HepG2 (cell line): Measurements from ENCODE around the gene CDK8. TPM values are rescaled to one million over a fixed set of nuclear protein-coding genes. Genes with fewer than 3 reads are reported as not detected.

Experiments
- ATAC-seq: fragments of 200-7000 bp; cut with Tn5 transposase; 3 replicates; pipeline ENCODE4 v1.9.1; 2020; ENCODE audit warnings: mild to moderate bottlenecking, moderate library complexity
- BruUV-seq: library from RNA; stranded (reverse); fragments of 400-500 nt; replicated peaks from 2 replicates; lab custom pipeline; 2021; lab: Mats Ljungman, UMichigan
- CTCF ChIA-PET: fragments of 300-600 bp; formaldehyde crosslinking; extraction: SDS; loops from one replicate; lab custom pipeline; 2021; ENCODE audit warnings: low total read pairs, inconsistent platforms, low intra/inter-chr PET ratio; lab: Yijun Ruan, JAX
- POLR2A ChIA-PET: fragments of 350-600 bp; sonication (Branson Sonifier 250); formaldehyde crosslinking; loops from one replicate; lab custom pipeline; 2020; ENCODE audit warnings: antibody characterized with exemption, inconsistent platforms; lab: Yijun Ruan, JAX
- DNase-seq: peaks from one replicate; pipeline ENCODE4 v3.0.0-alpha.2; 2015; ENCODE audit warnings: low spot score
- FAIRE-seq: peaks from 3 replicates; lab custom pipeline; 2011; peaks lifted over from hg19 to GRCh38; lab: Jason Lieb, UNC
- H2AFZ ChIP-seq: one replicate; pipeline ENCODE4 v1.6.1; 2011; ENCODE audit warnings: low read length, inconsistent platforms
- H3K27ac ChIP-seq: fragments of 300-600 bp; 3 replicates; pipeline ENCODE4 v1.8.0; 2011; ENCODE audit warnings: mixed run types, mild to moderate bottlenecking, mixed read lengths, low read length, inconsistent platforms; ENCODE audit not compliant: insufficient read depth; ENCODE audit errors: extremely low read length
- H3K27me3 ChIP-seq, 2 experiments: fragments of 200-600 bp in 1 of 2; 2 replicates in 1 of 2; 3 replicates in 1 of 2; pipeline versions ENCODE4 v1.6.0 to v1.8.0; 2011; ENCODE audit warnings: low read length in 2 of 2, mild to moderate bottlenecking in 2 of 2, moderate library complexity in 2 of 2, inconsistent platforms in 1 of 2; ENCODE audit not compliant: insufficient read depth in 2 of 2, control insufficient read depth in 1 of 2
- H3K36me3 ChIP-seq, 2 experiments: fragments of 200-600 bp in 1 of 2; replicated peaks in 1 of 2; 2 replicates in 1 of 2; 3 replicates in 1 of 2; pipeline versions ENCODE4 v1.5.1 to v1.8.0; 2011; ENCODE audit warnings: low read length in 2 of 2, inconsistent platforms in 1 of 2; ENCODE audit not compliant: insufficient read depth in 2 of 2, control insufficient read depth in 1 of 2
- H3K4me1 ChIP-seq: 2 replicates; pipeline ENCODE4 v1.5.1; 2012; ENCODE audit warnings: low read length, inconsistent platforms; ENCODE audit not compliant: insufficient read depth
- H3K4me2 ChIP-seq: 2 replicates; pipeline ENCODE4 v1.6.0; 2011; ENCODE audit warnings: low read depth, low read length, inconsistent platforms
- H3K4me3 ChIP-seq, 3 experiments: fragments of 200-600 bp in 1 of 3; sonication (generic), shearing (Covaris generic) in 1 of 3; replicated peaks in 1 of 3; 2 replicates each; pipeline ENCODE4 v1.5.1; 2011 to 2016; ENCODE audit warnings: low read length in 3 of 3, inconsistent platforms in 2 of 3, low read depth in 2 of 3, mild to moderate bottlenecking in 2 of 3, control low read depth in 1 of 3, mixed read lengths in 1 of 3; ENCODE audit not compliant: insufficient read depth in 1 of 3
- H3K79me2 ChIP-seq: one replicate; pipeline ENCODE4 v1.6.1; 2011; ENCODE audit warnings: low read length, inconsistent platforms; ENCODE audit not compliant: insufficient read depth
- H3K9ac ChIP-seq: 2 replicates; pipeline ENCODE4 v1.6.0; 2011; ENCODE audit warnings: mild to moderate bottlenecking, low read depth, low read length, inconsistent platforms; ENCODE audit not compliant: insufficient read depth
- H3K9me3 ChIP-seq: 2 replicates; pipeline ENCODE4 v1.5.1; 2012; ENCODE audit warnings: mild to moderate bottlenecking, low read length
- H4K20me1 ChIP-seq: 2 replicates; pipeline ENCODE4 v1.6.0; 2011; ENCODE audit warnings: inconsistent platforms, mild to moderate bottlenecking, low read length, moderate library complexity; ENCODE audit not compliant: insufficient read depth
- AKAP8 ChIP-seq: sonication (generic); formaldehyde crosslinking; IDR thresholded peaks from 2 replicates; pipeline ENCODE4 v1.5.1; 2020; ENCODE audit warnings: mild to moderate bottlenecking, missing genetic modification reagents
- CENPT ChIP-seq: sonication (generic); formaldehyde crosslinking; IDR thresholded peaks from 2 replicates; pipeline ENCODE4 v1.8.0; 2022; ENCODE audit warnings: low read depth, mild to moderate bottlenecking, moderate library complexity, missing genetic modification reagents
- CHD4 ChIP-seq: fragments of 200-600 bp; sonication (generic); IDR thresholded peaks from 2 replicates; pipeline ENCODE4 v1.7.0; 2017; ENCODE audit warnings: mild to moderate bottlenecking, low read length, borderline replicate concordance
- FOSL2 ChIP-seq: sonication (generic); formaldehyde crosslinking; IDR thresholded peaks from 2 replicates; pipeline ENCODE4 v1.4.0; 2020; ENCODE audit warnings: missing genetic modification reagents
- HNRNPH1 ChIP-seq: fragments of 200-400 bp; formaldehyde crosslinking; optimal IDR thresholded peaks from 2 replicates; pipeline ENCODE3; 2017; ENCODE audit warnings: mild to moderate bottlenecking, low read depth, low read length
- HOXA5 ChIP-seq: sonication (generic); formaldehyde crosslinking; IDR thresholded peaks from 2 replicates; pipeline ENCODE4 v1.4.0; 2020; ENCODE audit warnings: missing genetic modification reagents
- KDM1A ChIP-seq: IDR thresholded peaks from 2 replicates; pipeline ENCODE4 v1.6.1; 2016; ENCODE audit warnings: missing compliant biosample characterization
- KLF16 ChIP-seq, 2 experiments: sonication (generic) in 1 of 2; formaldehyde crosslinking in 1 of 2; IDR thresholded peaks; 2 replicates each; pipeline versions ENCODE4 v1.6.1 to v1.8.0; 2016 to 2023; ENCODE audit warnings: missing genetic modification reagents in 2 of 2, missing compliant biosample characterization in 1 of 2
- PAF1 ChIP-seq: IDR thresholded peaks from 2 replicates; pipeline ENCODE4 v1.6.1; 2016; ENCODE audit warnings: missing genetic modification reagents, missing compliant biosample characterization
- RBM39 ChIP-seq: fragments of 200-400 bp; formaldehyde crosslinking; IDR thresholded peaks from one replicate; pipeline ENCODE4 v1.6.1; 2018; ENCODE audit warnings: antibody characterized with exemption, mild to moderate bottlenecking, low read depth, low read length; ENCODE audit not compliant: poor library complexity, severe bottlenecking
- RXRB ChIP-seq: IDR thresholded peaks from 2 replicates; pipeline ENCODE4 v1.6.1; 2016; ENCODE audit warnings: borderline replicate concordance, missing genetic modification reagents, missing compliant biosample characterization
- SMARCE1 ChIP-seq: fragments of 450-650 bp; IDR thresholded peaks from 2 replicates; pipeline ENCODE4 v1.6.1; 2017; ENCODE audit warnings: borderline replicate concordance
- TBL1XR1 ChIP-seq: fragments of 150-350 bp; IDR thresholded peaks from 2 replicates; pipeline ENCODE4 v1.6.1; 2014; ENCODE audit warnings: borderline replicate concordance, low read length; ENCODE audit not compliant: partially characterized antibody
- ZBTB7A ChIP-seq: sonication (generic); formaldehyde crosslinking; IDR thresholded peaks from 2 replicates; pipeline ENCODE4 v1.8.0; 2022; ENCODE audit warnings: mild to moderate bottlenecking, missing genetic modification reagents
- ZNF256 ChIP-seq: sonication (generic); formaldehyde crosslinking; conservative IDR thresholded peaks from 2 replicates; pipeline ENCODE4 v1.4.0; 2020; ENCODE audit warnings: missing genetic modification reagents
- ZNF562 ChIP-seq: sonication (generic); formaldehyde crosslinking; IDR thresholded peaks from 2 replicates; pipeline ENCODE4 v1.8.0; 2022; ENCODE audit warnings: missing genetic modification reagents, borderline replicate concordance
- ZNF674 ChIP-seq: sonication (generic); formaldehyde crosslinking; IDR thresholded peaks from 2 replicates; pipeline ENCODE4 v1.5.0; 2020; ENCODE audit warnings: low read depth, mild to moderate bottlenecking, missing genetic modification reagents
- ZNF773 ChIP-seq: sonication (generic); formaldehyde crosslinking; IDR thresholded peaks from 2 replicates; pipeline ENCODE4 v1.4.0; 2020; ENCODE audit warnings: missing genetic modification reagents, borderline replicate concordance
- ZNF775 ChIP-seq: sonication (generic); formaldehyde crosslinking; IDR thresholded peaks from 2 replicates; pipeline ENCODE4 v1.4.0; 2020; ENCODE audit warnings: missing genetic modification reagents, mild to moderate bottlenecking, moderate library complexity, borderline replicate concordance
- ZNF781 ChIP-seq: sonication (generic); formaldehyde crosslinking; IDR thresholded peaks from 2 replicates; pipeline ENCODE4 v1.5.1; 2020; ENCODE audit warnings: borderline replicate concordance, mild to moderate bottlenecking, missing genetic modification reagents; ENCODE audit errors: not compliant biosample characterization
- WGBS: methylation state at CpG from one replicate; pipeline ENCODE4 v1.1.6; 2017; ENCODE audit warnings: low lambda C conversion rate; 5-methylcytosine and 5-hydroxymethylcytosine counted together
- in situ Hi-C: cut with HindIII; loops from 2 replicates; pipeline ENCODE4 v1.10.0; 2017; ENCODE audit warnings: low pct_unique_long_range_greater_than_20kb; ENCODE audit not compliant: extremely low pct_ligation_motif_present
- intact Hi-C: fragments of 100-400 bp; cut with micrococcal nuclease; formaldehyde crosslinking; loops from one replicate; pipeline ENCODE4 v1.10.0; 2022; ENCODE audit not compliant: unreplicated experiment
- polyA plus RNA-seq, 8 experiments: library from polyadenylated mRNA; depleted of rRNA in 3 of 8; stranded (reverse) in 7 of 8; unstranded in 1 of 8; fragments of >200 nt; fragmentation: Illumina TruSeq in 4 of 8; extraction: Trizol in 4 of 8; gene quantifications; 2 replicates each; pipeline versions ENCODE4 v1.2.1 to v1.2.3, GENCODE V29; 2011 to 2016; ENCODE audit warnings: low read depth in 4 of 8, missing spikeins in 1 of 8, mixed read lengths in 1 of 8; ENCODE audit not compliant: insufficient read depth in 1 of 8
- total RNA-seq, 5 experiments: library from RNA; depleted of rRNA; stranded (reverse); fragments of >200 nt; fragmentation: Illumina TruSeq; extraction: Trizol; gene quantifications; 2 replicates each; pipeline ENCODE4 v1.2.3, GENCODE V29; 2016; ENCODE audit warnings: low read depth in 1 of 5
- TF ChIP-seq, protein P1 (sequence below): sonication (generic); formaldehyde crosslinking; IDR thresholded peaks from 2 replicates; pipeline ENCODE4 v1.8.0; 2022; ENCODE audit warnings: missing genetic modification reagents, mild to moderate bottlenecking, borderline replicate concordance
- TF ChIP-seq, protein P2 (sequence below): sonication (generic); formaldehyde crosslinking; IDR thresholded peaks from 2 replicates; pipeline ENCODE4 v1.8.0; 2022; ENCODE audit warnings: mild to moderate bottlenecking, missing genetic modification reagents, borderline replicate concordance

Gene CDK8
- total and polyA plus RNA-seq, 2 of the 13 experiments (the other 11 are each of a cell fraction or from before 2014, with no cell fraction given): 15.8 to 16.4 TPM

DNA sequence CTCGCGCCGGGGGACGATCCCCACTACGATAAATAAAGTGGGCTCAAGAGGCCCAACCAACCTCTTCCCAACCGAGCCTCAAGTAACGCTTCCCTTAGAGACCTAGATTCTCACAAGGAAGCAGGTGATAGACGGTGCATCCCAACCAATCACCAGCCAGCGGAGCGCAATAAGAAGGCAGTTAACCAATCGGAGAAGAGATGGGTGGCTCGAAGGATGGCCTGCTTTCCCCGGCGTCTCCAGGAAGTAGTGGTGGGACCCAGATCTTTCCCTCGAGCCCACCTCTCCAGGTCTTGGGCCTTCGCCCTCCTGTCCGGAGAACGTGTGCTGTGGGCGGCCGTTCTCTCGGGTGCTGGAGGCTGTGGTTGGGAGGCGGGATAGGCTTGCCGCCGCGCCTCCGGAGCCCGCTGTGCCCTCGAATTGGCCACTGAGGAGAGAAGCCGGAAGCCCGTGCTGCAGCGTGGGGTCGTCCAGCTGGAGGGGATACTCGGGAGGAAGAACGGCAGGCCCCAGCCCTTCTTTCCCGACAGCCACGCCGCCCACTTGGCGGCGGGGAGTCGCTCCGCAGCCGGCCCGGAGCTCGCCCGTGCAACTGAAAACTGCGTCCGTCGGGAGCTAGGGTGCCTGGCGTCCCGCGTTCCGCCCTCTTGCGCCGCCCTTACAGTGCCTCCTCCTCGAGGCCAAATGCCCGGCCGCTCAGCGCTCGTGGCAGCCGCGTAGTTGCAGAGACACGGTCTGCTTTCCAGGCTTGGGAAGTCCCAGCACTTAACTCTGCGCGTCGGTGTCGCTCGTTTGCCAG lies 32.0 kb upstream of the CDK8 start, which contains the start of gene RNF6:
Gene RNF6, minus strand, starts transcription at position 594 of the 799 bp plus-strand sequence. CDS start 2,665 bp downstream, outside the sequence.
- intact Hi-C loops: loop anchor here (2.0 kb wide), 2 partner anchors 33 to 35 kb away; partner anchors contain the start of gene CDK8
- POLR2A ChIA-PET: interaction anchor here (0.5 to 1.6 kb wide), 12 partner anchors 8 to 1917 kb away, joined by 3 to 5 read pairs (median 4); no protein-coding TSS in a partner anchor
- BruUV-seq: TSS peak; percentile 95
- peak; percentile 84; the same call in 1 of the 2 replicates for TF ChIP-seq AKAP8 (CRISPR knock-in tag)
- TF ChIP-seq CENPT: peak; percentile 71; the same call in 1 of the 2 replicates
- TF ChIP-seq ZNF773 (CRISPR knock-in tag): peak; percentile 89; the same call in 1 of the 2 replicates
- no peak for TF ChIP-seq ZNF256 (CRISPR knock-in tag)
- TF ChIP-seq ZNF562 (CRISPR knock-in tag): no peak
- peak; percentile 63 for TF ChIP-seq RXRB (CRISPR knock-in tag)
- peak; percentile 82 for TF ChIP-seq HOXA5 (CRISPR knock-in tag)
- TF ChIP-seq, protein P1, sequence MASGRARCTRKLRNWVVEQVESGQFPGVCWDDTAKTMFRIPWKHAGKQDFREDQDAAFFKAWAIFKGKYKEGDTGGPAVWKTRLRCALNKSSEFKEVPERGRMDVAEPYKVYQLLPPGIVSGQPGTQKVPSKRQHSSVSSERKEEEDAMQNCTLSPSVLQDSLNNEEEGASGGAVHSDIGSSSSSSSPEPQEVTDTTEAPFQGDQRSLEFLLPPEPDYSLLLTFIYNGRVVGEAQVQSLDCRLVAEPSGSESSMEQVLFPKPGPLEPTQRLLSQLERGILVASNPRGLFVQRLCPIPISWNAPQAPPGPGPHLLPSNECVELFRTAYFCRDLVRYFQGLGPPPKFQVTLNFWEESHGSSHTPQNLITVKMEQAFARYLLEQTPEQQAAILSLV (CRISPR knock-in tag): no peak
- no peak for TF ChIP-seq TBL1XR1
- TF ChIP-seq KDM1A (CRISPR knock-in tag): no peak
- TF ChIP-seq ZNF775 (CRISPR knock-in tag): 0 out of 2 replicates have a peak, but pooled peaks have one; percentile 29
- no peak for TF ChIP-seq CHD4
- TF ChIP-seq HNRNPH1: no peak
- TF ChIP-seq PAF1 (CRISPR knock-in tag): no peak
- TF ChIP-seq ZBTB7A (CRISPR knock-in tag): peak; percentile 60
- no peak for TF ChIP-seq ZNF674
- TF ChIP-seq, protein P2, sequence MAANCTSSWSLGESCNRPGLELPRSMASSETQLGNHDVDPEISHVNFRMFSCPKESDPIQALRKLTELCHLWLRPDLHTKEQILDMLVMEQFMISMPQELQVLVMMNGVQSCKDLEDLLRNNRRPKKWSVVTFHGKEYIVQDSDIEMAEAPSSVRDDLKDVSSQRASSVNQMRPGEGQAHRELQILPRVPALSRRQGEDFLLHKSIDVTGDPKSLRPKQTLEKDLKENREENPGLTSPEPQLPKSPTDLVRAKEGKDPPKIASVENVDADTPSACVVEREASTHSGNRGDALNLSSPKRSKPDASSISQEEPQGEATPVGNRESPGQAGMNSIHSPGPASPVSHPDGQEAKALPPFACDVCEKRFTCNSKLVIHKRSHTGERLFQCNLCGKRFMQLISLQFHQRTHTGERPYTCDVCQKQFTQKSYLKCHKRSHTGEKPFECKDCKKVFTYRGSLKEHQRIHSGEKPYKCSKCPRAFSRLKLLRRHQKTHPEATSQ (CRISPR knock-in tag): peak; percentile 67; the same call in 1 of the 2 replicates
- TF ChIP-seq KLF16 (CRISPR knock-in tag; IDR thresholded peaks at IDR 0.05): peak in 1 of 2 experiments; percentile 76; a peak in 2 of 4 replicates
- peak; percentile 93 for TF ChIP-seq RBM39
- TF ChIP-seq FOSL2 (CRISPR knock-in tag): peak; percentile 39; the same call in 1 of the 2 replicates
- TF ChIP-seq SMARCE1: no peak
- TF ChIP-seq ZNF781 (CRISPR knock-in tag): peak; percentile 40

More for the DNA sequence above, 32.0 kb upstream of the CDK8 start, which contains the start of gene RNF6:
- DNase-seq (peak; percentile 94), ATAC-seq (peak; percentile 98), FAIRE-seq (peak; percentile 96)
- Histone ChIP-seq H2AFZ (peak within 1 kb of the TSS; percentile 94), H3K4me1 (peaks cover 27% of the 10 kb centered on the region), H3K36me3 (peaks cover 4 to 14% of the 10 kb centered on the region in 2 experiments), H3K4me2 (peak within 1 kb of the TSS; percentile 80), H3K9ac (peak within 1 kb of the TSS; percentile 98), H3K27ac (peak within 1 kb of the TSS; percentile 97), H3K4me3 (peak within 1 kb of the TSS; percentile 95 to 99 (median 97)), H3K9me3 (no peaks in the 10 kb centered on the region), H4K20me1 (no peaks in the 10 kb centered on the region), H3K27me3 (no peaks in the 10 kb centered on the region; a peak in 1 of 5 replicates), H3K79me2 (peaks cover 12% of the 10 kb centered on the region)
- WGBS: 0% methylated on average over 20 of the region's 67 CpGs
- in situ Hi-C loops: no loop called here
- CTCF ChIA-PET: no interaction called here
